AG04450 (cell line): Measurements from ENCODE around the gene MACROD2. TPM values are rescaled to one million over a fixed set of nuclear protein-coding genes. Genes with fewer than 3 reads are reported as not detected.

Source experiments
- CTCF ChIA-PET: fragments of 300-600, 350-600 bp; formaldehyde crosslinking; extraction: SDS; loops from one replicate; lab custom pipeline; 2022; ENCODE audit warnings: antibody characterized with exemption, inconsistent platforms; lab: Charles Lee
- POLR2A ChIA-PET: fragments of 350-600 bp; formaldehyde crosslinking; extraction: SDS; loops from one replicate; lab custom pipeline; 2021; ENCODE audit warnings: antibody characterized with exemption, inconsistent platforms; lab: Yijun Ruan, JAX
- DNase-seq: peaks from one replicate; pipeline ENCODE4 v3.0.0-alpha.2; 2011; ENCODE audit warnings: low read depth, low spot score
- H3K27ac ChIP-seq: one replicate; pipeline ENCODE4 v1.5.1; 2012; ENCODE audit warnings: low read depth, low read length, control low read depth
- H3K27me3 ChIP-seq: one replicate; pipeline ENCODE4 v1.6.0; 2012; ENCODE audit warnings: low read length; ENCODE audit not compliant: control insufficient read depth, insufficient read depth
- H3K4me3 ChIP-seq: 2 replicates; pipeline ENCODE4 v1.5.1; 2011; ENCODE audit warnings: mild to moderate bottlenecking, low read depth, low read length, control low read depth
- H3K9me3 ChIP-seq: 2 replicates; pipeline ENCODE4 v1.5.1; 2012; ENCODE audit warnings: low read length; ENCODE audit not compliant: control insufficient read depth, insufficient read depth
- CTCF ChIP-seq: IDR thresholded peaks from 2 replicates; pipeline ENCODE4 v1.5.1; 2011; ENCODE audit warnings: low read depth, low read length, control low read depth, inconsistent platforms
- polyA plus RNA-seq: library from polyadenylated mRNA; depleted of rRNA; stranded (reverse); fragments of >200 nt; gene quantifications from 2 replicates; pipeline ENCODE4 v1.2.3, GENCODE V29; 2011

Gene MACROD2
- polyA plus RNA-seq, 1 experiment, result 0.02 TPM

GRCh38 chr20:14189794-14190402 lies 194.6 kb downstream of the MACROD2 start:
- no peak overlapping the region for H3K4me3 ChIP-seq
- DNase-seq, result peak; percentile 26
- POLR2A ChIA-PET, result no interaction called here
- H3K27ac ChIP-seq, result no peak overlapping the region
- H3K9me3 ChIP-seq, result no peaks in the 10 kb centered on the region
- H3K27me3 ChIP-seq, result no peaks in the 10 kb centered on the region
- peak; percentile 67 for TF ChIP-seq CTCF
- CTCF ChIA-PET, result interaction anchor here (0.5 to 6.7 kb wide), 20 partner anchors 9 to 829 kb away, joined by 3 to 35 read pairs (median 4); partner anchors contain the start of gene FLRT3

- no peak for DNase-seq
- no peak for TF ChIP-seq CTCF
- POLR2A ChIA-PET, result no interaction called here
- H3K27me3 ChIP-seq, result no peaks in the 10 kb centered on the region
- H3K9me3 ChIP-seq, result no peaks in the 10 kb centered on the region
- CTCF ChIA-PET, result interaction anchor here (1.5 to 6.7 kb wide), 2 partner anchors 54 to 72 kb away, joined by 3 to 35 read pairs; no protein-coding TSS in a partner anchor
- no peak overlapping the region for H3K27ac ChIP-seq
- H3K4me3 ChIP-seq, result no peak overlapping the region
These were observed 196.2 kb downstream of the MACROD2 start for GRCh38 chr20:14191559-14191958.

- Histone ChIP-seq H3K27me3 (no peaks in the 10 kb centered on the region), H3K27ac (no peak overlapping the region), H3K4me3 (no peak overlapping the region), H3K9me3 (no peaks in the 10 kb centered on the region)
- TF ChIP-seq CTCF, result no peak
- ChIA-PET POLR2A (no interaction called here), CTCF (interaction anchor here (0.6 to 6.7 kb wide), 3 partner anchors 15 to 71 kb away, joined by 5 to 35 read pairs (median 12); no protein-coding TSS in a partner anchor)
- no peak for DNase-seq
These were observed 198.1 kb downstream of the MACROD2 start for GRCh38 chr20:14193443-14193842.

GRCh38 chr20:14193885-14194284 lies 198.6 kb downstream of the MACROD2 start:
- Histone ChIP-seq H3K4me3 (no peak overlapping the region), H3K27me3 (no peaks in the 10 kb centered on the region), H3K9me3 (no peaks in the 10 kb centered on the region), H3K27ac (no peak overlapping the region)
- peak; percentile 17; the same call in 1 of the 2 replicates for TF ChIP-seq CTCF
- ChIA-PET POLR2A (no interaction called here), CTCF (interaction anchor here (0.6 to 6.7 kb wide), 5 partner anchors 15 to 144 kb away, joined by 3 to 35 read pairs (median 5); partner anchors contain the start of gene FLRT3)
- DNase-seq, result no peak

GRCh38 chr20:14197097-14197496 lies 201.8 kb downstream of the MACROD2 start:
- no peak for TF ChIP-seq CTCF
- Histone ChIP-seq H3K27ac (no peak overlapping the region), H3K9me3 (no peaks in the 10 kb centered on the region), H3K27me3 (no peaks in the 10 kb centered on the region), H3K4me3 (no peak overlapping the region)
- CTCF ChIA-PET, result interaction anchor here (1.3 kb wide), 1 partner anchor 8 kb away, joined by 3 read pairs; no protein-coding TSS in a partner anchor
- DNase-seq, result peak; percentile 10
- POLR2A ChIA-PET, result no interaction called here
